Large intestine (tissue), 3 donors: ENCODE results near the gene RPS6KA1. TPM values are rescaled to one million over a fixed set of nuclear protein-coding genes. Genes with fewer than 3 reads are reported as not detected.
"Not testable (repeated sequence)": the region's sequence is repeated elsewhere in the genome, so short reads cannot be mapped to it uniquely, and the experiment has no call there.

Experiments used
- DNase-seq, 2 donors: peaks; one replicate each; pipeline versions ENCODE4 v3.0.0 to v3.0.0-alpha.2; 2013
- H3K27ac ChIP-seq: one replicate; pipeline ENCODE4 v1.5.1; 2013; ENCODE audit warnings: low read length
- H3K27me3 ChIP-seq: 2 replicates; pipeline ENCODE4 v1.6.1; 2013; ENCODE audit warnings: low read length; ENCODE audit not compliant: control insufficient read depth, insufficient read depth
- H3K36me3 ChIP-seq: 2 replicates; pipeline ENCODE4 v1.6.1; 2013; ENCODE audit warnings: low read length; ENCODE audit not compliant: control insufficient read depth, insufficient read depth
- H3K4me1 ChIP-seq: one replicate; pipeline ENCODE4 v1.6.1; 2013; ENCODE audit warnings: low read length; ENCODE audit not compliant: control insufficient read depth, insufficient read depth
- H3K4me3 ChIP-seq: one replicate; pipeline ENCODE4 v1.5.1; 2013; ENCODE audit warnings: low read length
- H3K9me3 ChIP-seq: one replicate; pipeline ENCODE4 v1.6.1; 2013; ENCODE audit warnings: mild to moderate bottlenecking, low read depth, low read length, moderate library complexity; ENCODE audit not compliant: control insufficient read depth
- whole genome bisulfite sequencing: methylation state at CpG from one replicate; pipeline ENCODE4 v1.1.5; 2013; ENCODE audit warnings: low lambda C conversion rate; ENCODE audit not compliant: insufficient coverage; 5-methylcytosine and 5-hydroxymethylcytosine counted together
- polyA plus RNA-seq: library from polyadenylated mRNA; unstranded; fragments of 120-200 nt; gene quantifications from one replicate; pipeline ENCODE4 v1.2.1, GENCODE V29; 2013

Gene RPS6KA1
- polyA plus RNA-seq, 1 donor: 98.2 TPM

- not testable (repeated sequence) for DNase-seq, H3K4me3 ChIP-seq
- WGBS: no CpG with 5 or more reads among the region's 2 CpGs
Measured at GRCh38 chr1:26510711-26511110, 18.9 kb upstream of the RPS6KA1 start.

GRCh38 chr1:26515836-26516235, 13.7 kb upstream of the RPS6KA1 start:
- not testable (repeated sequence) for H3K4me1 ChIP-seq, H3K36me3 ChIP-seq, DNase-seq, H3K4me3 ChIP-seq, H3K27ac ChIP-seq, H3K9me3 ChIP-seq, H3K27me3 ChIP-seq
- WGBS: no CpG with 5 or more reads among the region's 4 CpGs

More at GRCh38 chr1:26510711-26511110, 18.9 kb upstream of the RPS6KA1 start:
- H3K27me3 ChIP-seq, H3K4me1 ChIP-seq, H3K9me3 ChIP-seq, H3K36me3 ChIP-seq, H3K27ac ChIP-seq: not testable (repeated sequence)

- Histone ChIP-seq H3K27me3 (no peaks in the 10 kb centered on the region), H3K4me1 (no peaks in the 10 kb centered on the region), H3K36me3 (no peaks in the 10 kb centered on the region), H3K9me3 (no peaks in the 10 kb centered on the region), H3K4me3 (no peak overlapping the region), H3K27ac (no peak overlapping the region)
- no CpG with 5 or more reads among the region's 4 CpGs for WGBS
- no peak for DNase-seq
Measured at GRCh38 chr1:26516987-26517765, 12.4 kb upstream of the RPS6KA1 start.

- no peak overlapping the region for H3K27ac ChIP-seq
- no peak for DNase-seq
- WGBS: no CpG with 5 or more reads among the region's 1 CpG
- no peaks in the 10 kb centered on the region for H3K4me1 ChIP-seq
- no peaks in the 10 kb centered on the region for H3K9me3 ChIP-seq
- no peak overlapping the region for H3K4me3 ChIP-seq
- no peaks in the 10 kb centered on the region for H3K36me3 ChIP-seq
- H3K27me3 ChIP-seq: no peaks in the 10 kb centered on the region
Measured at GRCh38 chr1:26517766-26518049, 11.9 kb upstream of the RPS6KA1 start.

- no peaks in the 10 kb centered on the region for H3K36me3 ChIP-seq
- H3K4me3 ChIP-seq: no peak overlapping the region
- no peaks in the 10 kb centered on the region for H3K4me1 ChIP-seq
- DNase-seq: no peak
- WGBS: 83% methylated on average over 4 of the region's 6 CpGs
- H3K9me3 ChIP-seq: no peaks in the 10 kb centered on the region
- H3K27ac ChIP-seq: no peak overlapping the region
- no peaks in the 10 kb centered on the region for H3K27me3 ChIP-seq
Measured at GRCh38 chr1:26518355-26518754, 11.2 kb upstream of the RPS6KA1 start.

GRCh38 chr1:26520339-26520738, 9.2 kb upstream of the RPS6KA1 start:
- no peak overlapping the region for H3K27ac ChIP-seq

GRCh38 chr1:26521669-26522030, 7.9 kb upstream of the RPS6KA1 start:
- DNase-seq: no peak
- Histone ChIP-seq H3K36me3 (no peaks in the 10 kb centered on the region), H3K9me3 (no peaks in the 10 kb centered on the region), H3K4me3 (no peak overlapping the region), H3K27me3 (peaks cover 7% of the 10 kb centered on the region), H3K27ac (no peak overlapping the region), H3K4me1 (no peaks in the 10 kb centered on the region)
- 33% methylated on average over 1 of the region's 14 CpGs for WGBS

More at GRCh38 chr1:26520339-26520738, 9.2 kb upstream of the RPS6KA1 start:
- no peaks in the 10 kb centered on the region for H3K9me3 ChIP-seq
- no peaks in the 10 kb centered on the region for H3K36me3 ChIP-seq
- H3K27me3 ChIP-seq: peaks cover 7% of the 10 kb centered on the region
- WGBS: no CpG with 5 or more reads among the region's 5 CpGs
- no peaks in the 10 kb centered on the region for H3K4me1 ChIP-seq
- no peak for DNase-seq
- no peak overlapping the region for H3K4me3 ChIP-seq

GRCh38 chr1:26522073-26522472, 7.5 kb upstream of the RPS6KA1 start:
- no peaks in the 10 kb centered on the region for H3K9me3 ChIP-seq
- no peaks in the 10 kb centered on the region for H3K36me3 ChIP-seq
- no peak overlapping the region for H3K4me3 ChIP-seq
- H3K27ac ChIP-seq: no peak overlapping the region
- DNase-seq: no peak
- no peaks in the 10 kb centered on the region for H3K4me1 ChIP-seq
- peaks cover 7% of the 10 kb centered on the region for H3K27me3 ChIP-seq

- Histone ChIP-seq H3K4me3 (no peak overlapping the region), H3K27ac (no peak overlapping the region), H3K4me1 (peaks cover 2% of the 10 kb centered on the region), H3K36me3 (no peaks in the 10 kb centered on the region), H3K9me3 (no peaks in the 10 kb centered on the region), H3K27me3 (peaks cover 7% of the 10 kb centered on the region)
- no peak for DNase-seq
- 100% methylated on average over 1 of the region's 4 CpGs for WGBS
Measured at GRCh38 chr1:26524181-26524580, 5.4 kb upstream of the RPS6KA1 start.

GRCh38 chr1:26526287-26526686, 3.3 kb upstream of the RPS6KA1 start:
- DNase-seq: no peak
- peaks cover 7% of the 10 kb centered on the region for H3K27me3 ChIP-seq
- no peak overlapping the region for H3K4me3 ChIP-seq
- no CpG with 5 or more reads among the region's 5 CpGs for WGBS
- H3K9me3 ChIP-seq: no peaks in the 10 kb centered on the region
- no peaks in the 10 kb centered on the region for H3K36me3 ChIP-seq
- no peak overlapping the region for H3K27ac ChIP-seq
- peaks cover 3% of the 10 kb centered on the region for H3K4me1 ChIP-seq

GRCh38 chr1:26529405-26529654, 231 bp upstream of the RPS6KA1 start:
- no CpG with 5 or more reads among the region's 19 CpGs for WGBS
- H3K4me3 ChIP-seq: peak overlapping the region; percentile 46
- peaks cover 29% of the 10 kb centered on the region for H3K4me1 ChIP-seq

More at GRCh38 chr1:26529405-26529654, 231 bp upstream of the RPS6KA1 start:
- Histone ChIP-seq H3K27me3 (peaks cover 5% of the 10 kb centered on the region), H3K27ac (peak overlapping the region; percentile 21), H3K9me3 (no peaks in the 10 kb centered on the region), H3K36me3 (no peaks in the 10 kb centered on the region)
- no peak for DNase-seq
